GM06990 (cell line): ENCODE measurements around the gene ENTPD8.
A peak's percentile ranks its signal among the peaks of the same experiment; 100 is the strongest.
"Not testable (repeated sequence)": the region's sequence is repeated elsewhere in the genome, so short reads cannot be mapped to it uniquely, and the experiment has no call there.

Experiments used
- DNase-seq: peaks from one replicate; pipeline ENCODE4 v3.0.0-alpha.2; 2011; ENCODE audit not compliant: insufficient read length; ENCODE audit errors: extremely low read depth
- H3K27me3 ChIP-seq: replicated peaks from 2 replicates; pipeline ENCODE4 v1.6.0; 2011; ENCODE audit warnings: low read length; ENCODE audit not compliant: control insufficient read depth, insufficient read depth
- H3K36me3 ChIP-seq: 2 replicates; pipeline ENCODE4 v1.5.1; 2011; ENCODE audit warnings: low read length; ENCODE audit not compliant: control insufficient read depth, insufficient read depth
- H3K4me3 ChIP-seq: replicated peaks from 2 replicates; pipeline ENCODE4 v1.5.1; 2011; ENCODE audit warnings: low read depth, mild to moderate bottlenecking, control low read depth, low read length
- CTCF ChIP-seq: IDR thresholded peaks from 2 replicates; pipeline ENCODE4 v1.5.1; 2011; ENCODE audit warnings: low read length, control low read depth, mild to moderate bottlenecking, inconsistent platforms; ENCODE audit not compliant: insufficient read depth, poor library complexity, severe bottlenecking

The ENTPD8 gene

GRCh38 chr9:137388589-137389427 is 52.3 kb downstream of the ENTPD8 start:
- no peak for TF ChIP-seq CTCF
- Histone ChIP-seq H3K36me3 (no peaks in the 10 kb centered on the region; the same call in 1 of the 2 replicates), H3K27me3 (no peaks in the 10 kb centered on the region), H3K4me3 (no peak overlapping the region)
- no peak for DNase-seq

GRCh38 chr9:137387891-137388560 is 53.1 kb downstream of the ENTPD8 start:
- no peak for TF ChIP-seq CTCF
- H3K36me3 ChIP-seq, result no peaks in the 10 kb centered on the region; the same call in 1 of the 2 replicates
- no peaks in the 10 kb centered on the region for H3K27me3 ChIP-seq
- DNase-seq, result no peak
- H3K4me3 ChIP-seq, result no peak overlapping the region

GRCh38 chr9:137387114-137387890 is 53.9 kb downstream of the ENTPD8 start:
- no peaks in the 10 kb centered on the region; the same call in 1 of the 2 replicates for H3K36me3 ChIP-seq
- no peaks in the 10 kb centered on the region for H3K27me3 ChIP-seq
- peak; percentile 12 for DNase-seq
- no peak overlapping the region for H3K4me3 ChIP-seq
- TF ChIP-seq CTCF, result no peak

GRCh38 chr9:137386507-137387113 is 54.5 kb downstream of the ENTPD8 start:
- H3K4me3 ChIP-seq, H3K36me3 ChIP-seq, H3K27me3 ChIP-seq, DNase-seq: not testable (repeated sequence)

GRCh38 chr9:137385061-137385655 is 56.0 kb downstream of the ENTPD8 start:
- no peaks in the 10 kb centered on the region for H3K27me3 ChIP-seq
- H3K36me3 ChIP-seq, result no peaks in the 10 kb centered on the region
- no peak for DNase-seq
- TF ChIP-seq CTCF, result no peak
- no peak overlapping the region for H3K4me3 ChIP-seq
